Daoy (cell line): ENCODE data around the gene COL6A3. TPM values are rescaled to one million over a fixed set of nuclear protein-coding genes. Genes with fewer than 3 reads are reported as not detected.

Experiments
- DNase-seq: peaks from one replicate; pipeline ENCODE4 v3.0.0-alpha.2; 2015; ENCODE audit warnings: low read depth
- total RNA-seq: library from RNA; depleted of rRNA; stranded (reverse); fragments of >200 nt; shearing (Covaris generic); gene quantifications from 2 replicates; pipeline ENCODE4 v1.2.3, GENCODE V29; 2014; rRNA removed

Gene COL6A3
- total RNA-seq = 268 and 296 TPM in 2 replicates

- DNase-seq = peak; percentile 90
These were observed at the start of gene COL6A3 for GRCh38 chr2:237413777-237414661. COL6A3 (minus strand) TSS chr2:237414164; CDS start chr2:237396817, 17,347 bp downstream.

GRCh38 chr2:237459741-237460174, 45.8 kb upstream of the COL6A3 start:
- DNase-seq = peak; percentile 80

GRCh38 chr2:237459226-237459625, 45.3 kb upstream of the COL6A3 start:
- DNase-seq = no peak

DNA sequence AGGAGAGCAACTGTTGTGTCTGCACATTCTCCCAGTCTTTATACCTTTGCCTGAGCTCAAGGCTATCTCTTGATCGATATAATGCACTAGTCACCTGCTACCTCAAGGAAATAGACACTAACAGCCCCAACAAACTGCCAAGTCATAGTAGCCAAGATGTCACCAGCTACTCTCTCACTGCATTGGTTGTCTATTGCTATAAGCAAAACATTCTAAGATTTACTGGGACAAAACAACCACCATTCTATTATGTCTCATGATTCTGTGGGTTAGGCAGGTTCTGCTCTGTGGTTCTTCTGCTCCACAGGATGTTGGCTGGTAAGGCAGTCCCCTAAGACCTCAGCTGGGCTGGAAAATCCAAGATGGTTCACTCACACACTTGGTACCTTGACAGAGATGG, 44.6 kb upstream of the COL6A3 start:
- no peak for DNase-seq

DNA sequence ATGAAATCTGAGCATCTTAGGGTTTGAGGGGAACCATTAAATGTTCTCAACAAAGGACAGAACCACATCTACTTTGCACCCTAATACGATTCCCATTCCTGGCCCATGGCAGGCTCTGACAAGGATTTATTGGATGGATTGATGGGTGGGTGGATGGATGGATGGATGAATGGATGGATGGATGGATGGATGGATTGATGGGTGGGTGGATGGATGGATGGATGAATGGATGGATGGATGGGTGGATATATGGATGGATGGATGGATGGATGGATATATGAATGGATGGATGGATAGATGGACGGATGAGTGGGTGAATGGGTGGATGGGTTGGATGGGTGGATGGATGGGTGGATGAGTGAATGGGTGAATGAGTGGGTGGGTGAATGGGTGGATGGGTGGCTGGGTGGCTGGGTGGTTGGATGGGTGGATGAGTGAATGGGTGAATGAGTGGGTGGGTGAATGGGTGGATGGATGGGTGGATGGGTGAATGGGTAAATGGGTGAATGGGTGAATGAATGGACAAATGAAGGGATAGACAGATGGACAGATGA, 43.5 kb upstream of the COL6A3 start:
- no peak for DNase-seq

DNA sequence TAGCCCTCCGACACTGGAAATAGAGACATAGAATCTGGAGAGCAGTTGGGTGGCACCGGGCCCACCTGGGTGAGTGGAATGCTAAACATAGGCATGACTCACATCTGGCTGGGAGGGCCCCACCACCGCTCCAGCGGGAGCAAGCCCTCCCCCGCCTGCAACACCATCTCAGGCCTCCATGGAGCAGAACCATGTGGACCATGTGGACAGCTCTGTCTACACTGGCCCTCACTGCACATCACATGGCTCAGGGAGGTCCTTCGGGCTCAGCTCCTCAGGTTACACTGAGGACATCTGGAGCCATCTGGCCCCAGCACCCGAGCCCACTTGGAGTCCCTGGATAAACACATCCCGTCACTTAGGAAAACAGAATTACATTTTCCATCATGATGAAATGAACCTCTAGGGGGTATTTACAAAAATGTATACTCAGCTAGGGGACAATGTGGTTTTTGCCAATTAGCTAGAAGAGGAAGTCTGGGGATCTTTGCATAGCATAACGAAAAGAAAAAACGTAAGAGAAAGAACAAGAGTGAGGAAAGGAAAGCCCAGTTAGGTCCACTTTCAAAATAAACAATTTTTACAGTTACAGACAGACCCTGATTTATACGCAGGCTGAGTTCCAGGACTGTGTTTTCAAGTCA, 42.4 kb upstream of the COL6A3 start:
- DNase-seq = peak; percentile 96

- DNase-seq = no peak
These were observed 41.8 kb upstream of the COL6A3 start for GRCh38 chr2:237455764-237456163.

DNA sequence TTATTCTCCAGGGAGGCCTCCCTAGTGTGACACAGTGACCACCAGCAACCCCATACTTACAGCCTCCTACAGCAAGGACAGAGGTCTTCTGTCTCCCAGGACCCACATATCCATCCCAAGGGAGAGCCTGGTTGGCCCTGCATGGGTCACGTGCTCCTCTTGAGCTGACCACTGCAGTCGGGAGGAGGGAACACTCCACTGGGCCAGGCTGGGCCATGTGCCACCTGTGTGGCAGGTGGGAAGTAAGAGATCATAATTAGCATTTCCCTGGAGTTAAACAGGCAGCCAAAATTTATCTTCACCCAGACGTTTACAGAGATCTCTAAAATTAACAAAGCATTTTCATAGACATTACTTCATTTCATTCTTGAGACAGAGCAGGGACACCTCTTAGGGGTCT, 39.7 kb upstream of the COL6A3 start:
- DNase-seq = no peak

DNA sequence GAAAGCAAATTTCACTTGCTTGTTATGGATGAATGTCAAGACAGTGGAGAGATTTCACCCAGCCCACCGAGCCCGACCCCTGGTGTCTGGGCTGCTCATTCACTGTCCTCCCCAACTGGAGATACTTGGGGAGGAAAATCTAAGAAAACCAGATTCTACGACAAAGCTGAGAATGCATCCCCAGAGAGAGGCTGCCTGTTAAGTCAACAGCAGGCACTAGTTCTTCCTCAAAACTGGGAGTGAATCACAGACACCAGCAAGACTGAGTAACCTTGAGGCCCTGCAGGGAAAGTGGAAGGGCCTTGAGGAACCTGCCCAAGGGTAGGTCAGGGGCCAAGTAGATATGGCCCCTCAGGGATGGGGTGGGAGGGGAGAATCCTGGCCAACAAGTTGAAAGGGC, 38.9 kb upstream of the COL6A3 start:
- DNase-seq = no peak

DNA sequence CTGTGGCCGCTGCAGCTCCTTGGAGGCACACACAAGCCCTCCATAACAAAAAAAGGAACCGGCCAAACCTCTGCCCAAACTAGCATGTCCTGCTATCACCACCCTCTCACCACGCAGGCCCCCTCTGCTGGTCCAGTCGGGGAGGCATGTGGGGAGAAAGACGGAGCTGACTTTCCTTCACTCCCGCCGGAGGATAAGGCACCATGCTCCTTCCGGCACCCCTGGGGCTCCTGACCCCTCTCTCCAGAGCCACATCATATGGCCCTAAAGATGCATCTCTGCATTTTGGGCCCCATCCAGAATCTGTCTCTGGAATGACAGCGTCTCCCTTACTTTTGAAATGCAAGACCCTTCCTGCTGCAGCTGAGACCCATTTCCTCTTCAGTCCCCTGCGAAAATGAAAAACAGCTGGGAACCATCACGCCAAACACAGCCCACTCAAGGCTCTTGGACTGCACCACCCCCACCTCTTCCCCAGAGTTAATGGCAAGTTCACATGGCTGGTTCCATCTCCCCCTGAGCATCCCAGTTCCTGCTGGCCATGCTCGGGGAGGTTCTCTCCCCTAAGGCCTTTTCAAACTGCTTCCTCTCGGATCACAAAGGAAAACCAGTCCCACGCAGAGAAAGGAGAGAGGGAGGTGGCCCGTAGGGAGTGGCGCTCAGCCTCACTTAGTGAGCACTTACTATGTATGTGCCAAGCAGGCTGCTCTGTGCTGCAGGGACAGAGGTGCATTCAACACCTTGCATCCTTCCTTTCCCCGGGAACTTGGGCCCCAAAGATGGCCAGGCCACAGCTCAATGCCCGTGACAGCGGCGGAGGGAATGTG, 37.9 kb upstream of the COL6A3 start:
- no peak for DNase-seq

DNA sequence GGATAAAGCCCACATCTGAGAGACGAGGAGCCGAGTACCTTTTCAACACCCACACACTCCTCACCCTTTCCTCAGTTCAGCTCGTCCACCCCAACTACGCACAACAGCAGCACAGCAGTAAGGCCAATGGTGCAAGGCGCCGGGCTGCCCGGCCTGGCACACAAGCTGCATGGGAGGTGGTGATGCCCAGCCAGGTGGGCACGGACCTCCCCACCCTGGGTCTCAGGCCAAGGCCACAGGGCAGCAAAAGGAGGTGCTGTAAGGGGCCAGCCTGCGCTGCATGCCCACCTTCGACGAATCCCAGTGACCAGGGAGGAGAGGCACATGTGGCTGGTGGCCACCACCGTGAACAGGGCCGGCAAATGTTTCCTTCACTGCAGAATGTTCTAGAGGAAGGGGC, 36.6 kb upstream of the COL6A3 start:
- DNase-seq = no peak

- no peak for DNase-seq
These were observed 36.1 kb upstream of the COL6A3 start for GRCh38 chr2:237450108-237450507.

GRCh38 chr2:237449193-237449881, 35.4 kb upstream of the COL6A3 start:
- no peak for DNase-seq

GRCh38 chr2:237448626-237449025, 34.7 kb upstream of the COL6A3 start:
- DNase-seq = no peak

GRCh38 chr2:237448171-237448570, 34.2 kb upstream of the COL6A3 start:
- no peak for DNase-seq

DNA sequence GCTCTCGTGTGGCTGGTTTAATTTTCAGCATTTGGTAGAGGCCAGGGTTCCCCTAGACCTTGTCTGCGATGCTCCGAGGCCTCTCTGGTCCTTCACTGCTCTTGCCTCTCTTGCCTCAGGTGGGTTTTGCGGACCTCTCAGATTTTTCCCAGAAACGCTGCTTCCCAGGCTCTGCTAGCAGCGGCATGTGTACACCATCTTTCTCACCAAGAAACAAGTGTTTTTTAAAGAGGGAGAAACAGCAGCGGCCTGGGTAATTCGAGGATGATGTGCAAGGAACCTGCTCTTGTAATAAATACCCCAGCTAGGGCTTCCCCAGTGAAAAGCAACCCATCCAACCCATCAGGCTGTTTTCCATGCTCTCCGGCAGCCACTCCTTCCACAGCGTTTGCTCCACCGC, 33.5 kb upstream of the COL6A3 start:
- DNase-seq = no peak

- no peak for DNase-seq
These were observed 32.3 kb upstream of the COL6A3 start for GRCh38 chr2:237446338-237446665.

- no peak for DNase-seq
These were observed 31.8 kb upstream of the COL6A3 start for GRCh38 chr2:237445611-237446337.

GRCh38 chr2:237444071-237444470, 30.1 kb upstream of the COL6A3 start:
- no peak for DNase-seq

GRCh38 chr2:237441605-237442274, 27.8 kb upstream of the COL6A3 start:
- no peak for DNase-seq
